ENCODE measurements around the gene DNAH14.

GRCh38 chr1:225447650-225448089 is 518.2 kb downstream of the DNAH14 start:
- TF ChIP-seq CTCF (IDR thresholded peaks at IDR 0.05) (no peak), POLR2A (IDR thresholded peaks at IDR 0.05) (no peak)

All from body of pancreas (tissue), 4 donors.